ENCODE data around the gene MMP28.
A peak's percentile ranks its signal among the peaks of the same experiment; 100 is the strongest.

Gene MMP28

DNA sequence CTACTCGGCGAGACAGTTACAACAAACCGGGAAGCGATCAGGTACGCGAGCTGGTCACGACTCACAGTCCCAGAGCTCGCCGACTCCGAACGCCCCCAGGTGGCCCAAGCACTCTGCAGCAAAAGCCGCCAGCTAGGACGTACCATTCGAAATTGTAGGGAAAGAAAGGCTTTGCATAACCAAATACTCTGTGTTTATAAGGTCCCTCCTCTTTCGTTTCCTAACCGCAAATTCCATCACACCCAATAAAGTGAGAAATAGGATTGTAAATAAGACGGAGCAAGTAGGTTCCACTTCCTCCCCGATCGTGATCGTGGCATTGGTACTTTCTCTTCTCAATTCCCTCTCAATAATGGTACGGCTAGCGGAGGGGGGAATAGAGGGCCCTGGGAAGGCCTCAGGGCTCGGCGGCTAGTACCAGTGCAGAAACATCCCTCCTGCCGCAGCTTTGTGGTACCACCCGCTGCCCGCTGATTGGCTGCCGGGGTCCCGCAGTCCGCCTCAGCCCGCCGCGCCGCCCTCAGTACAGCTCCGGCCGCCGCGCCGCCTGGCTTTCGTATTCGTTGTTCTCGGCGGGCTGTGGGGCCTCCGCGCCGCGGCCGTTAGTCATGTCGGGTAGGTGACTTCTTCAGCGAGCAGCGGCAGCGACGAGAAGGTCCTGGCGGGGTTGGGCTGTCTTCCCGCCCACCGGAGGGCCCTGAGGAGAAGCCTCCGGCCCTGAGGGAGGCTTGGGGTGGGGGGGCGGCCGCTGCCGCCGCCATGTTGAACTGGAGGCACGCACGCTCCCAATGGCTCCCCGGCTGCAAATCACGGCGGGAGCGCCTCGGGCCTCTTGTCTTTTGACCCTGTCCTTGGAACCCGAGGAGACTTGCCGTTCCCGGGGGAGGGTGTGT is 13.8 kb upstream of the MMP28 start, which contains the start of gene TAF15:
Gene TAF15, plus strand, starts transcription at position 523 of the 893 bp plus-strand sequence. Its CDS starts 86 bp downstream, at position 609.
- ATAC-seq (ENCODE audit: low read depth) = peak; percentile 93
- Histone ChIP-seq H3K9me3 (ENCODE audit: severe bottlenecking) (no peaks in the 10 kb centered on the region), H3K36me3 (ENCODE audit: low read depth) (peaks cover 40% of the 10 kb centered on the region), H3K4me3 (ENCODE audit: severe bottlenecking) (peak within 1 kb of the TSS; percentile 65), H3K4me1 (ENCODE audit: insufficient read depth, poor library complexity, severe bottlenecking) (peaks cover 28% of the 10 kb centered on the region), H3K27me3 (ENCODE audit: insufficient read depth, poor library complexity, severe bottlenecking) (no peaks in the 10 kb centered on the region), H3K27ac (ENCODE audit: poor library complexity, severe bottlenecking) (peak within 1 kb of the TSS; percentile 73)
- DNase-seq (ENCODE audit: low spot score) = peak; percentile 96
- TF ChIP-seq, protein P1, sequence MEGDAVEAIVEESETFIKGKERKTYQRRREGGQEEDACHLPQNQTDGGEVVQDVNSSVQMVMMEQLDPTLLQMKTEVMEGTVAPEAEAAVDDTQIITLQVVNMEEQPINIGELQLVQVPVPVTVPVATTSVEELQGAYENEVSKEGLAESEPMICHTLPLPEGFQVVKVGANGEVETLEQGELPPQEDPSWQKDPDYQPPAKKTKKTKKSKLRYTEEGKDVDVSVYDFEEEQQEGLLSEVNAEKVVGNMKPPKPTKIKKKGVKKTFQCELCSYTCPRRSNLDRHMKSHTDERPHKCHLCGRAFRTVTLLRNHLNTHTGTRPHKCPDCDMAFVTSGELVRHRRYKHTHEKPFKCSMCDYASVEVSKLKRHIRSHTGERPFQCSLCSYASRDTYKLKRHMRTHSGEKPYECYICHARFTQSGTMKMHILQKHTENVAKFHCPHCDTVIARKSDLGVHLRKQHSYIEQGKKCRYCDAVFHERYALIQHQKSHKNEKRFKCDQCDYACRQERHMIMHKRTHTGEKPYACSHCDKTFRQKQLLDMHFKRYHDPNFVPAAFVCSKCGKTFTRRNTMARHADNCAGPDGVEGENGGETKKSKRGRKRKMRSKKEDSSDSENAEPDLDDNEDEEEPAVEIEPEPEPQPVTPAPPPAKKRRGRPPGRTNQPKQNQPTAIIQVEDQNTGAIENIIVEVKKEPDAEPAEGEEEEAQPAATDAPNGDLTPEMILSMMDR (IDR thresholded peaks at IDR 0.05; ENCODE audit: poor library complexity, severe bottlenecking) = peak; percentile 91

- Histone ChIP-seq H3K27me3 (ENCODE audit: insufficient read depth, poor library complexity, severe bottlenecking) (no peaks in the 10 kb centered on the region), H3K27ac (ENCODE audit: poor library complexity, severe bottlenecking) (peak overlapping the region; percentile 73)
Observed at GRCh38 chr17:35808240-35808961, 13.0 kb upstream of the MMP28 start.

GRCh38 chr17:35807371-35808144 is 12.1 kb upstream of the MMP28 start:
- no peaks in the 10 kb centered on the region for H3K9me3 ChIP-seq (ENCODE audit: severe bottlenecking)
- H3K4me1 ChIP-seq (ENCODE audit: insufficient read depth, poor library complexity, severe bottlenecking) = peaks cover 28% of the 10 kb centered on the region
- TF ChIP-seq, protein P1 (IDR thresholded peaks at IDR 0.05; ENCODE audit: poor library complexity, severe bottlenecking) = no peak
- ATAC-seq (ENCODE audit: low read depth) (no peak), DNase-seq (ENCODE audit: low spot score) (no peak)
- H3K27me3 ChIP-seq (ENCODE audit: insufficient read depth, poor library complexity, severe bottlenecking) = no peaks in the 10 kb centered on the region
- H3K27ac ChIP-seq (ENCODE audit: poor library complexity, severe bottlenecking) = peak overlapping the region; percentile 73
- no peak overlapping the region for H3K4me3 ChIP-seq (ENCODE audit: severe bottlenecking)
- peaks cover 25% of the 10 kb centered on the region for H3K36me3 ChIP-seq (ENCODE audit: low read depth)

More at GRCh38 chr17:35808240-35808961, 13.0 kb upstream of the MMP28 start:
- ATAC-seq (ENCODE audit: low read depth) (no peak), DNase-seq (ENCODE audit: low spot score) (no peak)
- H3K9me3 ChIP-seq (ENCODE audit: severe bottlenecking) = no peaks in the 10 kb centered on the region
- TF ChIP-seq, protein P1 (IDR thresholded peaks at IDR 0.05; ENCODE audit: poor library complexity, severe bottlenecking) = no peak
- H3K4me1 ChIP-seq (ENCODE audit: insufficient read depth, poor library complexity, severe bottlenecking) = peaks cover 28% of the 10 kb centered on the region
- peaks cover 32% of the 10 kb centered on the region for H3K36me3 ChIP-seq (ENCODE audit: low read depth)
- peak overlapping the region; percentile 65 for H3K4me3 ChIP-seq (ENCODE audit: severe bottlenecking)

GRCh38 chr17:35804658-35805192 is 9.3 kb upstream of the MMP28 start:
- ATAC-seq (ENCODE audit: low read depth) (peak; percentile 63), DNase-seq (ENCODE audit: low spot score) (no peak)
- Histone ChIP-seq H3K27me3 (ENCODE audit: insufficient read depth, poor library complexity, severe bottlenecking) (no peaks in the 10 kb centered on the region), H3K36me3 (ENCODE audit: low read depth) (no peaks in the 10 kb centered on the region), H3K9me3 (ENCODE audit: severe bottlenecking) (no peaks in the 10 kb centered on the region), H3K4me1 (ENCODE audit: insufficient read depth, poor library complexity, severe bottlenecking) (peaks cover 24% of the 10 kb centered on the region), H3K4me3 (ENCODE audit: severe bottlenecking) (no peak overlapping the region), H3K27ac (ENCODE audit: poor library complexity, severe bottlenecking) (no peak overlapping the region)
- TF ChIP-seq, protein P1 (IDR thresholded peaks at IDR 0.05; ENCODE audit: poor library complexity, severe bottlenecking) = peak; percentile 98
